Ectodermal cell (in vitro differentiated cells): Measurements from ENCODE around the gene RAB15.

ENCODE experiments used
- H3K27ac ChIP-seq: 2 replicates; pipeline ENCODE4 v1.7.0; 2013; ENCODE audit warnings: mild to moderate bottlenecking, low read depth, low read length; ENCODE audit not compliant: insufficient read depth, poor library complexity, severe bottlenecking
- H3K27me3 ChIP-seq: 2 replicates; pipeline ENCODE4 v1.7.0; 2013; ENCODE audit warnings: mild to moderate bottlenecking, low read length; ENCODE audit not compliant: insufficient read depth, control insufficient read depth, poor library complexity, severe bottlenecking
- H3K36me3 ChIP-seq: one replicate; pipeline ENCODE4 v1.7.0; 2013; ENCODE audit warnings: low read length; ENCODE audit not compliant: control insufficient read depth, insufficient read depth
- H3K4me1 ChIP-seq: one replicate; pipeline ENCODE4 v1.7.0; 2013; ENCODE audit warnings: low read length; ENCODE audit not compliant: control insufficient read depth, insufficient read depth
- H3K4me3 ChIP-seq: 2 replicates; pipeline ENCODE4 v1.7.0; 2013; ENCODE audit warnings: low read depth, low read length, control low read depth; ENCODE audit not compliant: insufficient read depth
- H3K9me3 ChIP-seq: 2 replicates; pipeline ENCODE4 v1.7.0; 2013; ENCODE audit warnings: mild to moderate bottlenecking, low read length, moderate library complexity; ENCODE audit not compliant: control insufficient read depth
- WGBS, 2 experiments: methylation state at CpG; one replicate each; pipeline ENCODE4 v1.1.7; 2013; ENCODE audit warnings: missing lambda C conversion rate in 2 of 2; 5-methylcytosine and 5-hydroxymethylcytosine counted together

RAB15 gene

GRCh38 chr14:64928239-64929013, 43.7 kb downstream of the RAB15 start:
- Histone ChIP-seq H3K4me1 (no peaks in the 10 kb centered on the region), H3K27ac (no peak overlapping the region), H3K36me3 (peaks cover 14% of the 10 kb centered on the region), H3K4me3 (no peak overlapping the region), H3K9me3 (no peaks in the 10 kb centered on the region), H3K27me3 (no peaks in the 10 kb centered on the region)
- 90 to 93% methylated on average over 7 of the region's 7 CpGs for WGBS, 2 experiments

GRCh38 chr14:64927031-64927430, 45.1 kb downstream of the RAB15 start:
- Histone ChIP-seq H3K9me3 (no peaks in the 10 kb centered on the region), H3K4me1 (no peaks in the 10 kb centered on the region), H3K36me3 (peaks cover 14% of the 10 kb centered on the region), H3K27ac (no peak overlapping the region), H3K27me3 (no peaks in the 10 kb centered on the region), H3K4me3 (no peak overlapping the region)
- 74 to 81% methylated on average over 2 of the region's 3 CpGs for WGBS, 2 experiments

- Histone ChIP-seq H3K36me3 (peaks cover 14% of the 10 kb centered on the region), H3K27me3 (no peaks in the 10 kb centered on the region)
- 90 to 94% methylated on average over 4 of the region's 4 CpGs for WGBS, 2 experiments
Observed at GRCh38 chr14:64926398-64926995, 45.6 kb downstream of the RAB15 start.

GRCh38 chr14:64923015-64923414, 49.1 kb downstream of the RAB15 start:
- H3K9me3 ChIP-seq, result no peaks in the 10 kb centered on the region
- H3K27ac ChIP-seq, result no peak overlapping the region
- peaks cover 14% of the 10 kb centered on the region for H3K36me3 ChIP-seq
- WGBS, 2 experiments, result 82 to 100% methylated on average over 2 to 3 of the region's 3 CpGs
- no peaks in the 10 kb centered on the region for H3K27me3 ChIP-seq
- no peak overlapping the region for H3K4me3 ChIP-seq
- H3K4me1 ChIP-seq, result no peaks in the 10 kb centered on the region

More at GRCh38 chr14:64926398-64926995, 45.6 kb downstream of the RAB15 start:
- no peaks in the 10 kb centered on the region for H3K4me1 ChIP-seq
- no peaks in the 10 kb centered on the region for H3K9me3 ChIP-seq
- H3K27ac ChIP-seq, result no peak overlapping the region
- H3K4me3 ChIP-seq, result no peak overlapping the region

- WGBS, 2 experiments, result 66 to 80% methylated on average over 2 of the region's 2 CpGs
- Histone ChIP-seq H3K27ac (no peak overlapping the region), H3K27me3 (no peaks in the 10 kb centered on the region), H3K4me1 (no peaks in the 10 kb centered on the region), H3K36me3 (peaks cover 14% of the 10 kb centered on the region), H3K4me3 (no peak overlapping the region), H3K9me3 (no peaks in the 10 kb centered on the region)
Observed at GRCh38 chr14:64920465-64920864, 51.7 kb downstream of the RAB15 start.

DNA sequence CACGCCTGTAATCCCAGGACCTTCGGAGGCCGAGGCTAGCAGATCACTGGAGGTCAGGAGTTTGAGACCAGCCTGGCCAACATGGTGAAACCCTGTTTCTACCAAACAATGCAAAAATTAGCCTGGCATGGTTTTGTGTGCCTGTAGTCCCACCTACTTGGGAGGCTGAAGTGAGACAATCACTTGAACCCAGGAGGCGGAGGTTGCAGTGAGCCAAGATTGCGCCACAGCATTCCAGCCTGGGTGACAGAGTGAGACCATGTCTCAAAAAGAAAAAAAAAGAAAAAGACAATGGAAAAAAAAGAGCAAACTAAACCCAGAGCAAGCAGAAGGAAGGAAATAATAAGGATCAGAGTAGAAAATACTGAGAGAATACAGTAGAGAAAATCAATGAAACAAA, 52.5 kb downstream of the RAB15 start:
- Histone ChIP-seq H3K27ac (no peak overlapping the region), H3K4me1 (peaks cover 5% of the 10 kb centered on the region), H3K27me3 (no peaks in the 10 kb centered on the region), H3K4me3 (no peak overlapping the region), H3K36me3 (peaks cover 7% of the 10 kb centered on the region), H3K9me3 (no peaks in the 10 kb centered on the region)
- 78 to 82% methylated on average over 5 of the region's 5 CpGs for WGBS, 2 experiments

DNA sequence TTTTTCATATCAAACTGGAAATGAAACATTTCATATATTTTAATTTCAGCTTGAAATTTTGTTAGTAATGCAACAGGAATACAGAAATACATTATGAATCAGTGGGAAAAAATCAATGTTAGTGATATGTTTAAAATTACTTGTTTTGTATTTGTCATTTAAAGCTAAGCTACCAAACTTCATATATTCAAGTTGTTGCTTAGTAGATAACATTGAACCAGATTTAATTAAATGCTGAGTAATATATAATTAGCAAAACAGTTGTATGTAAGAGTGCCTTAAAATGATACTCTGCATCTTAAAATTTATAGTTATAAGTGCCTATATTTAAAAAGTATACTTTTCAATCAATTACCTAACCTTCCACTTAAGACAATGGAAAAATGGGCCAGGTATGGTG, 52.9 kb downstream of the RAB15 start:
- no peak overlapping the region for H3K27ac ChIP-seq
- H3K4me3 ChIP-seq, result no peak overlapping the region
- H3K27me3 ChIP-seq, result no peaks in the 10 kb centered on the region
- H3K4me1 ChIP-seq, result peaks cover 5% of the 10 kb centered on the region
- no peaks in the 10 kb centered on the region for H3K9me3 ChIP-seq
- H3K36me3 ChIP-seq, result peaks cover 3% of the 10 kb centered on the region

DNA sequence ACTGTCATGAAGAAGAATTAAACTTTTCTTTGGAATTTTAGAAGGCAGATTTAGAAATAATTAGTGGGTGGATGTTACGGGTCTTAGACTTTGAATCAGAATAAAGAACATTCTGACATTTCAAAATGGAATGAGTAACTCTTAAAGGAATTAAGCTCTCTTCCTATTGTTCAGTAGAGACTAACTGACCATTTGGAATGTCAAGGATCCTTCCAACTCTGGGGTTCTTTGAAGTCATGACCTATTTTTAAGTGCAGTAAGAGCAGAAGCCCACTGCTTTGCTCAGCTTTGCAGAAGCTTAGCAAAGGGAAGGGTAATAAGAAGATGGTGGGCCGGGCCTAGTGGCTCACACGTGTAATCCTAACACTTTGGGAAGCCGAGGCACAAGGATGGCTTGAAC, 53.9 kb downstream of the RAB15 start:
- 91 to 93% methylated on average over 4 of the region's 4 CpGs for WGBS, 2 experiments
- Histone ChIP-seq H3K27ac (no peak overlapping the region), H3K27me3 (no peaks in the 10 kb centered on the region), H3K36me3 (no peaks in the 10 kb centered on the region), H3K9me3 (no peaks in the 10 kb centered on the region), H3K4me3 (no peak overlapping the region), H3K4me1 (peaks cover 5% of the 10 kb centered on the region)

DNA sequence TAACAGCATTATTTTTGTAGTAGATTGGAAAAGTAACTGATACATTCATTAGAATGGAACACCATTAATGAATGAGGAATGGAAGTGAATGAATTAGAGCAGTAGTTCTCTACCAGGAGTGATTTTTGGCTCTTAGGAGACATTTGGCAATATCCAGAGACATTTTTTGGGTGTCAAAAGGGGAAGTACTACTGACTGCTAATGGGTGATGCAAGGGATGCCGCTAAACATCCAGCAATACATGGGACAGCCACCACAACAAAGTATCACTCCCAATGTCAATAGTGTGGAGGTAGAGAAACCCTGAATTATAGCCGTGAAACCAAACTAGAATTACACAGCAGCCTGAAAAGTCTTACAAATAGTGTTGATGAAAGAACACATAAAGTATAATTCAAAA, 56.3 kb downstream of the RAB15 start:
- Histone ChIP-seq H3K27me3 (no peaks in the 10 kb centered on the region), H3K4me3 (no peak overlapping the region), H3K9me3 (no peaks in the 10 kb centered on the region), H3K27ac (no peak overlapping the region), H3K4me1 (peaks cover 5% of the 10 kb centered on the region), H3K36me3 (no peaks in the 10 kb centered on the region)
- WGBS, 2 experiments, result 100% methylated on average over 1 of the region's 2 CpGs; no CpG with 5 or more reads in 1 of the 2 experiments

DNA sequence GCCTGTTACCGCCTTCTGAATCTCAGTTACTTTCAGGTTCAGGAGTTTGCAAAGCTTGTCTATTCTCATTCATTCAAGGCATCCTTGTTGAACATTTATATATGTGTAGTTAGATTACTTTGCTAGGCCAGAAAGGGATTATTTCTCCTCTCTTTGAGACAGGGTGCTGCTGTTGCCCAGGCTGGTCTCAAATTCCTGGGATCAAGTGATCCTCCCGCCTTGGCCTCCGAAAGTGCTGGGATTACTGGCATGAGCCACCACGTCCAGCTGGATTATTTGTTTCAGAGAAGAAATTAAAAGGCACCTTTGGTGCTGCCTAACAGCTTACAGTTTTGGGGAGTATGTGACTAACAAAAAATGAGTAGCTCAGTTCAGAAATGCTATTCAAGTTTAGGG, 57.1 kb downstream of the RAB15 start:
- Histone ChIP-seq H3K27me3 (no peaks in the 10 kb centered on the region), H3K4me1 (peaks cover 5% of the 10 kb centered on the region), H3K27ac (no peak overlapping the region), H3K9me3 (no peaks in the 10 kb centered on the region), H3K4me3 (peak overlapping the region; percentile 99), H3K36me3 (no peaks in the 10 kb centered on the region)
- WGBS, 2 experiments, result 48 to 59% methylated on average over 4 of the region's 4 CpGs
